ENCODE data around the gene MKNK1.

MKNK1 gene

GRCh38 chr1:46646331-46646730, 42.3 kb upstream of the MKNK1 start:
- no peaks in the 10 kb centered on the region for H3K79me2 ChIP-seq (ENCODE audit: insufficient read depth, low read depth)
- no peaks in the 10 kb centered on the region for H3K36me3 ChIP-seq (ENCODE audit: insufficient read depth)
- no peaks in the 10 kb centered on the region for H3K27me3 ChIP-seq (ENCODE audit: insufficient read depth, low read depth)
- no peak for TF ChIP-seq CTCF (conservative IDR thresholded peaks at IDR 0.05; ENCODE audit: low read depth, low read length)
- H3K4me3 ChIP-seq (IDR thresholded peaks at IDR 0.05; ENCODE audit: insufficient read depth, low read depth, low read length) = no peak overlapping the region
- no peak overlapping the region for H3K9ac ChIP-seq
- peaks cover 17% of the 10 kb centered on the region for H3K4me1 ChIP-seq (ENCODE audit: low read depth, poor library complexity, severe bottlenecking)
- H3K27ac ChIP-seq = no peak overlapping the region
- H3K4me2 ChIP-seq = no peak overlapping the region
- H2AFZ ChIP-seq (ENCODE audit: low read depth) = no peak overlapping the region
- no peaks in the 10 kb centered on the region for H4K20me1 ChIP-seq (ENCODE audit: insufficient read depth)

GRCh38 chr1:46645815-46646214, 41.7 kb upstream of the MKNK1 start:
- H3K4me3 ChIP-seq (IDR thresholded peaks at IDR 0.05; ENCODE audit: insufficient read depth, low read depth, low read length) = no peak overlapping the region
- no peaks in the 10 kb centered on the region for H4K20me1 ChIP-seq (ENCODE audit: insufficient read depth)
- H3K4me2 ChIP-seq = no peak overlapping the region
- no peak overlapping the region for H3K27ac ChIP-seq
- no peak overlapping the region for H2AFZ ChIP-seq (ENCODE audit: low read depth)
- TF ChIP-seq CTCF (conservative IDR thresholded peaks at IDR 0.05; ENCODE audit: low read depth, low read length) = no peak
- no peaks in the 10 kb centered on the region for H3K79me2 ChIP-seq (ENCODE audit: insufficient read depth, low read depth)
- H3K4me1 ChIP-seq (ENCODE audit: low read depth, poor library complexity, severe bottlenecking) = peaks cover 17% of the 10 kb centered on the region
- H3K36me3 ChIP-seq (ENCODE audit: insufficient read depth) = no peaks in the 10 kb centered on the region
- no peaks in the 10 kb centered on the region for H3K27me3 ChIP-seq (ENCODE audit: insufficient read depth, low read depth)
- no peak overlapping the region for H3K9ac ChIP-seq

- Histone ChIP-seq H3K36me3 (ENCODE audit: insufficient read depth) (no peaks in the 10 kb centered on the region), H3K4me3 (IDR thresholded peaks at IDR 0.05; ENCODE audit: insufficient read depth, low read depth, low read length) (no peak overlapping the region), H2AFZ (ENCODE audit: low read depth) (no peak overlapping the region), H3K4me2 (peak overlapping the region; percentile 17; the same call in 1 of the 2 replicates), H3K79me2 (ENCODE audit: insufficient read depth, low read depth) (no peaks in the 10 kb centered on the region), H3K27ac (no peak overlapping the region), H3K4me1 (ENCODE audit: low read depth, poor library complexity, severe bottlenecking) (peaks cover 17% of the 10 kb centered on the region), H3K27me3 (ENCODE audit: insufficient read depth, low read depth) (no peaks in the 10 kb centered on the region), H3K9ac (no peak overlapping the region), H4K20me1 (ENCODE audit: insufficient read depth) (no peaks in the 10 kb centered on the region)
- no peak for TF ChIP-seq CTCF (conservative IDR thresholded peaks at IDR 0.05; ENCODE audit: low read depth, low read length)
Observed at GRCh38 chr1:46643368-46643775, 39.3 kb upstream of the MKNK1 start.

- Histone ChIP-seq H3K79me2 (ENCODE audit: insufficient read depth, low read depth) (no peaks in the 10 kb centered on the region), H3K27me3 (ENCODE audit: insufficient read depth, low read depth) (no peaks in the 10 kb centered on the region), H3K4me3 (IDR thresholded peaks at IDR 0.05; ENCODE audit: insufficient read depth, low read depth, low read length) (no peak overlapping the region), H3K4me1 (ENCODE audit: low read depth, poor library complexity, severe bottlenecking) (peaks cover 17% of the 10 kb centered on the region), H2AFZ (ENCODE audit: low read depth) (no peak overlapping the region), H3K4me2 (no peak overlapping the region), H3K36me3 (ENCODE audit: insufficient read depth) (no peaks in the 10 kb centered on the region), H3K9ac (no peak overlapping the region), H3K27ac (no peak overlapping the region), H4K20me1 (ENCODE audit: insufficient read depth) (no peaks in the 10 kb centered on the region)
- no peak for TF ChIP-seq CTCF (conservative IDR thresholded peaks at IDR 0.05; ENCODE audit: low read depth, low read length)
Observed at GRCh38 chr1:46642115-46642680, 38.1 kb upstream of the MKNK1 start.

Measured in KMS-11 (cell line).